ENCODE results near the gene PNRC2. TPM values are rescaled to one million over a fixed set of nuclear protein-coding genes. Genes with fewer than 3 reads are reported as not detected.

Gene PNRC2
- total and polyA plus RNA-seq, 2 of the 13 experiments (the other 11 are each of a cell fraction or from before 2014, with no cell fraction given): 74.9 to 97.5 TPM

DNA sequence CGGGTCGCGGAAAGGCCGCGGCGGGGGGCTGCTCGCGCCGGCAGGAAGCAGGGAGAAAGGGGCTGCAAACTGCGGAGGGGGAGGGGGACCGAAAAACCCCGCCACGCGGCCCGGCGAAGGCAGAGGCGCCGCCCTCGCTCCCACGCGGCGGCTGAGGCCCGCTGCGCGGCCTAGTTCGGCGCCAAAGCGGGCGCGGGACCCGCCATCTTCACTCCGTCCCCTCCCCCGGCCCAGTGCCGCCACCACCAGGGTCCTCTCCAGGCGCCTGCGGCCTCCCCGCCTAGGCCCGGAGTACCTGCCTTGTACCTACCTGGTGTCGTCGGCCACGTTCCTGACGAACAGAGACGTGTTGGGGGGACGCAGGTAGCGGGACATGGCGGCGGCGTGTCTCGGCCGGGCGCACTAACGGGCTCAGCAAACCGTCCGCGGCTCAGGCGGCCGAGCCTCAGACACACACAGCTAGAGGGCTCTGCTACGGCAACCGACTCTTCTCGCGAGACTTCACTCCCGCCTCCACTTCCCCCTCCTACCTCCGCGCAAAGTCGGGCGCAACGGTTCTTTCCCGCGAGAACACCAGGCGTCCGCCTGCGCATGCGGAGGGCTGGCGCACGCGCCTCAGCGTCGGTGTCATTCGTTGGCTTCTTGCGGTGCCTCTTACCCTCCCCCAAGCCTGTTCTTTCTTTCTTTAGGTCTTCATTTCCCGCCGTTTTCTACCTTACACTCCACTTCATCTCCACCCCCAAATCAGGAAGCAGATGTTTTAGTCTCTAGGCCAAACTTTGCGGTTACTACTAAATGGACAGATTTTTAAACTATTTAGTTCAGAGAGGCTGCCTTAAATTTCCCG, 20.5 kb downstream of the PNRC2 start, which contains the start of gene SRSF10 (continued):
- TF ChIP-seq ZNF451 (CRISPR knock-in tag; IDR thresholded peaks at IDR 0.05) (no peak), ZFP82 (CRISPR knock-in tag; IDR thresholded peaks at IDR 0.05; ENCODE audit: borderline replicate concordance) (0 out of 2 replicates have a peak, but pooled peaks have one; percentile 48), NFYC (CRISPR knock-in tag; IDR thresholded peaks at IDR 0.05) (peak; percentile 60), ZNF891 (CRISPR knock-in tag; IDR thresholded peaks at IDR 0.05) (peak; percentile 83), ZNF335 (CRISPR knock-in tag; IDR thresholded peaks at IDR 0.05) (peak; percentile 56; the same call in 1 of the 2 replicates), ZNF839 (CRISPR knock-in tag; IDR thresholded peaks at IDR 0.05; ENCODE audit: borderline replicate concordance) (0 out of 2 replicates have a peak, but pooled peaks have one; percentile 65), ZNF446 (CRISPR knock-in tag; IDR thresholded peaks at IDR 0.05) (peak; percentile 83; the same call in 1 of the 2 replicates), HOXA9 (CRISPR knock-in tag; IDR thresholded peaks at IDR 0.05; ENCODE audit: borderline replicate concordance) (no peak), NR2F2 (IDR thresholded peaks at IDR 0.05; ENCODE audit: borderline replicate concordance, low read depth) (no peak), ISX (CRISPR knock-in tag; conservative IDR thresholded peaks at IDR 0.05) (peak; percentile 58; the same call in 1 of the 2 replicates), NFE2L2 (IDR thresholded peaks at IDR 0.05; ENCODE audit: low read length) (no peak), ZFP36L1 (CRISPR knock-in tag; IDR thresholded peaks at IDR 0.05) (0 out of 2 replicates have a peak, but pooled peaks have one; percentile 19), NONO (IDR thresholded peaks at IDR 0.05) (no peak), NONO (CRISPR knock-in tag; conservative IDR thresholded peaks at IDR 0.05) (peak; percentile 79)
- TF ChIP-seq, protein P1, sequence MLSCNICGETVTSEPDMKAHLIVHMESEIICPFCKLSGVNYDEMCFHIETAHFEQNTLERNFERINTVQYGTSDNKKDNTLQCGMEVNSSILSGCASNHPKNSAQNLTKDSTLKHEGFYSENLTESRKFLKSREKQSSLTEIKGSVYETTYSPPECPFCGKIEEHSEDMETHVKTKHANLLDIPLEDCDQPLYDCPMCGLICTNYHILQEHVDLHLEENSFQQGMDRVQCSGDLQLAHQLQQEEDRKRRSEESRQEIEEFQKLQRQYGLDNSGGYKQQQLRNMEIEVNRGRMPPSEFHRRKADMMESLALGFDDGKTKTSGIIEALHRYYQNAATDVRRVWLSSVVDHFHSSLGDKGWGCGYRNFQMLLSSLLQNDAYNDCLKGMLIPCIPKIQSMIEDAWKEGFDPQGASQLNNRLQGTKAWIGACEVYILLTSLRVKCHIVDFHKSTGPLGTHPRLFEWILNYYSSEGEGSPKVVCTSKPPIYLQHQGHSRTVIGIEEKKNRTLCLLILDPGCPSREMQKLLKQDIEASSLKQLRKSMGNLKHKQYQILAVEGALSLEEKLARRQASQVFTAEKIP (CRISPR knock-in tag; IDR thresholded peaks at IDR 0.05; ENCODE audit: borderline replicate concordance): no peak
- TF ChIP-seq, protein P2, sequence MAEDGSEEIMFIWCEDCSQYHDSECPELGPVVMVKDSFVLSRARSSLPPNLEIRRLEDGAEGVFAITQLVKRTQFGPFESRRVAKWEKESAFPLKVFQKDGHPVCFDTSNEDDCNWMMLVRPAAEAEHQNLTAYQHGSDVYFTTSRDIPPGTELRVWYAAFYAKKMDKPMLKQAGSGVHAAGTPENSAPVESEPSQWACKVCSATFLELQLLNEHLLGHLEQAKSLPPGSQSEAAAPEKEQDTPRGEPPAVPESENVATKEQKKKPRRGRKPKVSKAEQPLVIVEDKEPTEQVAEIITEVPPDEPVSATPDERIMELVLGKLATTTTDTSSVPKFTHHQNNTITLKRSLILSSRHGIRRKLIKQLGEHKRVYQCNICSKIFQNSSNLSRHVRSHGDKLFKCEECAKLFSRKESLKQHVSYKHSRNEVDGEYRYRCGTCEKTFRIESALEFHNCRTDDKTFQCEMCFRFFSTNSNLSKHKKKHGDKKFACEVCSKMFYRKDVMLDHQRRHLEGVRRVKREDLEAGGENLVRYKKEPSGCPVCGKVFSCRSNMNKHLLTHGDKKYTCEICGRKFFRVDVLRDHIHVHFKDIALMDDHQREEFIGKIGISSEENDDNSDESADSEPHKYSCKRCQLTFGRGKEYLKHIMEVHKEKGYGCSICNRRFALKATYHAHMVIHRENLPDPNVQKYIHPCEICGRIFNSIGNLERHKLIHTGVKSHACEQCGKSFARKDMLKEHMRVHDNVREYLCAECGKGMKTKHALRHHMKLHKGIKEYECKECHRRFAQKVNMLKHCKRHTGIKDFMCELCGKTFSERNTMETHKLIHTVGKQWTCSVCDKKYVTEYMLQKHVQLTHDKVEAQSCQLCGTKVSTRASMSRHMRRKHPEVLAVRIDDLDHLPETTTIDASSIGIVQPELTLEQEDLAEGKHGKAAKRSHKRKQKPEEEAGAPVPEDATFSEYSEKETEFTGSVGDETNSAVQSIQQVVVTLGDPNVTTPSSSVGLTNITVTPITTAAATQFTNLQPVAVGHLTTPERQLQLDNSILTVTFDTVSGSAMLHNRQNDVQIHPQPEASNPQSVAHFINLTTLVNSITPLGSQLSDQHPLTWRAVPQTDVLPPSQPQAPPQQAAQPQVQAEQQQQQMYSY (CRISPR knock-in tag; IDR thresholded peaks at IDR 0.05): peak; percentile 53; the same call in 1 of the 2 replicates
- TF ChIP-seq, protein P3, sequence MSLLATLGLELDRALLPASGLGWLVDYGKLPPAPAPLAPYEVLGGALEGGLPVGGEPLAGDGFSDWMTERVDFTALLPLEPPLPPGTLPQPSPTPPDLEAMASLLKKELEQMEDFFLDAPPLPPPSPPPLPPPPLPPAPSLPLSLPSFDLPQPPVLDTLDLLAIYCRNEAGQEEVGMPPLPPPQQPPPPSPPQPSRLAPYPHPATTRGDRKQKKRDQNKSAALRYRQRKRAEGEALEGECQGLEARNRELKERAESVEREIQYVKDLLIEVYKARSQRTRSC (CRISPR knock-in tag; IDR thresholded peaks at IDR 0.05; ENCODE audit: low read depth): no peak; the same call in none of the 2 replicates
- TF ChIP-seq, protein P4, sequence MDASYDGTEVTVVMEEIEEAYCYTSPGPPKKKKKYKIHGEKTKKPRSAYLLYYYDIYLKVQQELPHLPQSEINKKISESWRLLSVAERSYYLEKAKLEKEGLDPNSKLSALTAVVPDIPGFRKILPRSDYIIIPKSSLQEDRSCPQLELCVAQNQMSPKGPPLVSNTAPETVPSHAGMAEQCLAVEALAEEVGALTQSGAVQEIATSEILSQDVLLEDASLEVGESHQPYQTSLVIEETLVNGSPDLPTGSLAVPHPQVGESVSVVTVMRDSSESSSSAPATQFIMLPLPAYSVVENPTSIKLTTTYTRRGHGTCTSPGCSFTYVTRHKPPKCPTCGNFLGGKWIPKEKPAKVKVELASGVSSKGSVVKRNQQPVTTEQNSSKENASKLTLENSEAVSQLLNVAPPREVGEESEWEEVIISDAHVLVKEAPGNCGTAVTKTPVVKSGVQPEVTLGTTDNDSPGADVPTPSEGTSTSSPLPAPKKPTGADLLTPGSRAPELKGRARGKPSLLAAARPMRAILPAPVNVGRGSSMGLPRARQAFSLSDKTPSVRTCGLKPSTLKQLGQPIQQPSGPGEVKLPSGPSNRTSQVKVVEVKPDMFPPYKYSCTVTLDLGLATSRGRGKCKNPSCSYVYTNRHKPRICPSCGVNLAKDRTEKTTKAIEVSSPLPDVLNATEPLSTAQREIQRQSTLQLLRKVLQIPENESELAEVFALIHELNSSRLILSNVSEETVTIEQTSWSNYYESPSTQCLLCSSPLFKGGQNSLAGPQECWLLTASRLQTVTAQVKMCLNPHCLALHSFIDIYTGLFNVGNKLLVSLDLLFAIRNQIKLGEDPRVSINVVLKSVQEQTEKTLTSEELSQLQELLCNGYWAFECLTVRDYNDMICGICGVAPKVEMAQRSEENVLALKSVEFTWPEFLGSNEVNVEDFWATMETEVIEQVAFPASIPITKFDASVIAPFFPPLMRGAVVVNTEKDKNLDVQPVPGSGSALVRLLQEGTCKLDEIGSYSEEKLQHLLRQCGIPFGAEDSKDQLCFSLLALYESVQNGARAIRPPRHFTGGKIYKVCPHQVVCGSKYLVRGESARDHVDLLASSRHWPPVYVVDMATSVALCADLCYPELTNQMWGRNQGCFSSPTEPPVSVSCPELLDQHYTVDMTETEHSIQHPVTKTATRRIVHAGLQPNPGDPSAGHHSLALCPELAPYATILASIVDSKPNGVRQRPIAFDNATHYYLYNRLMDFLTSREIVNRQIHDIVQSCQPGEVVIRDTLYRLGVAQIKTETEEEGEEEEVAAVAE (CRISPR knock-in tag; IDR thresholded peaks at IDR 0.05; ENCODE audit: borderline replicate concordance): no peak; the same call in 1 of the 2 replicates
